ENCODE results near the gene NEIL1.

The NEIL1 gene

DNA sequence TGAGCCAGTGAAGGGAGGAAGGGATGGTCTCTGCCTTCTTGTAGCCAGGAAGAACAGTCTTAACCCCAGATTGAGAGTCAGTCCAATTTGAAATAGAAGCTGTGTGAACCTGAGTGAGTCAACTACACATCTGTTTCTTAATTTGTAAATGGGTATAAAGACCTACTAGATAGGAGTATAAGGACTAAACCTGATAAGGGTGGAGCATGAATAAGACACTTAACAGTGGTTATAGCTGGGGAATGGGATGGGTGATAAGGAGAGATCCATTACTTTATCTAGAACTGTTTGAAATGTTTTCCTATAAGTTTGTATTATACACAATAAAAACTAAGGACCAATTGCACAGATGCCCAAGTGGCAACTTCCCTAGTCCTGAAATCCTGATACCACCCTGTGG lies 20.2 kb downstream of the NEIL1 start:
- TF ChIP-seq, protein P1, sequence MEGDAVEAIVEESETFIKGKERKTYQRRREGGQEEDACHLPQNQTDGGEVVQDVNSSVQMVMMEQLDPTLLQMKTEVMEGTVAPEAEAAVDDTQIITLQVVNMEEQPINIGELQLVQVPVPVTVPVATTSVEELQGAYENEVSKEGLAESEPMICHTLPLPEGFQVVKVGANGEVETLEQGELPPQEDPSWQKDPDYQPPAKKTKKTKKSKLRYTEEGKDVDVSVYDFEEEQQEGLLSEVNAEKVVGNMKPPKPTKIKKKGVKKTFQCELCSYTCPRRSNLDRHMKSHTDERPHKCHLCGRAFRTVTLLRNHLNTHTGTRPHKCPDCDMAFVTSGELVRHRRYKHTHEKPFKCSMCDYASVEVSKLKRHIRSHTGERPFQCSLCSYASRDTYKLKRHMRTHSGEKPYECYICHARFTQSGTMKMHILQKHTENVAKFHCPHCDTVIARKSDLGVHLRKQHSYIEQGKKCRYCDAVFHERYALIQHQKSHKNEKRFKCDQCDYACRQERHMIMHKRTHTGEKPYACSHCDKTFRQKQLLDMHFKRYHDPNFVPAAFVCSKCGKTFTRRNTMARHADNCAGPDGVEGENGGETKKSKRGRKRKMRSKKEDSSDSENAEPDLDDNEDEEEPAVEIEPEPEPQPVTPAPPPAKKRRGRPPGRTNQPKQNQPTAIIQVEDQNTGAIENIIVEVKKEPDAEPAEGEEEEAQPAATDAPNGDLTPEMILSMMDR (conservative IDR thresholded peaks at IDR 0.05; ENCODE audit: low read length), result no peak
- DNase-seq (ENCODE audit: low read depth), result no peak
- no peak overlapping the region; the same call in 1 of the 2 replicates for H3K4me3 ChIP-seq (ENCODE audit: low read length)

DNA sequence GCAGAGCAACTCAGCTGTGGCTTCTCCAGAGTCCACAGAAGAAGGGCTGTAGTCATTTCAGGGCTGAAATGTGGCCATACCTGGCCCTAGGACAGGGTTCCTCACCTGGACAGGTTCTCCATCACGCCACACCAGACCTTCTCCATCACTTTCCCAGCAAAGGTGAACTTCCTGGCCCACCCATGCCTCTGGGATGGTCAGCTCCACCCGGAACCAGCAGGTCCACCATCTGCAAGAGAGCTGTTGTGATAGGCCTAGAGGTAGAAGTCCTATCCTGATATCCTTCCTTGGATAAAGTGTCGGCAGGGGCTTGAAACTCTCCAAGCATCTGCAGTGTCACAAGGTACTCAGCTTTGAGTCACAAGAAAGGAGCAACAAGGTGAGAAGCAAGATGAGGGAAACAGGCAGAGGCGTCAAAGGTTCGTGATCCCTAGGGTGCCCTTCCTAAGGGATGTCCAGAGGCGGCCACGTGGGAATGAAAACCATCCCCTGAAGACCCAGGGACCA lies 20.6 kb downstream of the NEIL1 start:
- no peak for DNase-seq (ENCODE audit: low read depth)
- TF ChIP-seq, protein P1 (conservative IDR thresholded peaks at IDR 0.05; ENCODE audit: low read length), result no peak
- H3K4me3 ChIP-seq (ENCODE audit: low read length), result peak overlapping the region; percentile 85

DNA sequence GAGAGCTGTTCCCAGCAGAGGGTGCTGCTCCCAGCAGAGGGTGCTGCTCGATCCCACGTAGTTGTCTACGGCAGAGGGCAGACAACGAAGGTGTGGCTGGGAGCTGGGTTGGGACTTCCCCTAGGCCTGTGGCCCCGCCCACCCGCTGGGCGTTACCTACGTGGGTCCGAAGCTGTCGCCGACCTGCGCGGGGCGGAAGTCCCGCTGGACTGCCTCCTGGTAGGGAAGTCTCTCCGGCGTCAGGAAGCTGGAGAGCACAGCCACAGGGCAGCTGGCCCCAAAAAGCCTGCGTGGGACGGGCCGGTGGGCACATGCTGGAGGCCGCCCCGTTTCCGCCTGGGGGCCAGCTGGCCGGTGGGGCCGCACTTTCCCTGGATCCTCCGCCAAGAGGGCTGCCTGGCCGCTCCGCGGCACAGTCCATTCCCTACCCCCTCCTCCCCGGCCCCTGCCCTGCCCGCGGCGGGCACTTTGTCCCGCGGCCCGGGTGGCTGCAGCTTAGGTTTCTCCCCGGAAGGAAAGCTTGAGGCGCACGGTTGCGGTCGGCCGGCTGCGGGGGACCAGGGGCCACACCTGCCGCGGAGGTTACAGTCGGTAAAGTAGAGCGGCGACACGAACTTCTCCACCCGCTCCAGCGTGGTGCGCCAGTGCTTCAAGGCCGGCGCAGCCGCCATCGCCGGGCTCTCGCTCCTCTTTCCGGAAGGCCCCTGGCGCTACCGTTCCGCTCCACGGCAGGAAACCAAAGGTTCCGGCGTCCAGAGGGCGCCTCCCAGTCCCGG lies 21.3 kb downstream of the NEIL1 start, which contains the start of gene MAN2C1:
Gene MAN2C1 (minus strand): TSS at position 695 of the 776 bp plus-strand sequence. CDS start 24 bp downstream, at position 671.
- TF ChIP-seq, protein P1 (conservative IDR thresholded peaks at IDR 0.05; ENCODE audit: low read length), result peak; percentile 72
- DNase-seq (ENCODE audit: low read depth), result peak; percentile 93
- peak within 1 kb of the TSS; percentile 85 for H3K4me3 ChIP-seq (ENCODE audit: low read length)

DNA sequence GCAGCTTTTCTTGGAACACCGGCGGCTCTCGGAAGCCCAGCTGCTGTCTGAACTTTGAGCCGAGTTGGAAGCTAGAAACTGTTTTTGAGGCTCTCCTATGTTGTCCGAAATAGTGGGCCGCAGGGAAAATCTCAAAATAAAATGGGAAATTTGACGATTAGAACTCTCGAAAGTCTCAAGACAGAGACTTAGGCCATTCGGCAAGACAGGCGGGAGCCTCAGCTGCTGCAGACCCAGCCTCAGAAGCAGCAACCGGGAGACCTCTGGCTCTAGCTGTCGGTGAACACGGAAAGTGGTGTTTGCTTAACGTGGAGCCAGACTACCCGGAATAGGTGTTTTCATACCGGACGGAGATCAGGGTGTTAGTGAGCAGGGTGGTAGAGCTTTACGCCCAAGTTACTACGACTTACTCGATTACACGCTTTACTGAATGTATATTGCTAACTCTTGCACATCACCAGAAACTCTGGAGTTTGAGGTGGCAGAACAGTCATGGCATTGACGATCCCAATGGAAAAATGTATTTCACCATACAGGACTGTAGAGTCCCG lies 21.9 kb downstream of the NEIL1 start:
- peak overlapping the region; percentile 85 for H3K4me3 ChIP-seq (ENCODE audit: low read length)
- TF ChIP-seq, protein P1 (conservative IDR thresholded peaks at IDR 0.05; ENCODE audit: low read length), result no peak
- DNase-seq (ENCODE audit: low read depth), result peak; percentile 13

DNA sequence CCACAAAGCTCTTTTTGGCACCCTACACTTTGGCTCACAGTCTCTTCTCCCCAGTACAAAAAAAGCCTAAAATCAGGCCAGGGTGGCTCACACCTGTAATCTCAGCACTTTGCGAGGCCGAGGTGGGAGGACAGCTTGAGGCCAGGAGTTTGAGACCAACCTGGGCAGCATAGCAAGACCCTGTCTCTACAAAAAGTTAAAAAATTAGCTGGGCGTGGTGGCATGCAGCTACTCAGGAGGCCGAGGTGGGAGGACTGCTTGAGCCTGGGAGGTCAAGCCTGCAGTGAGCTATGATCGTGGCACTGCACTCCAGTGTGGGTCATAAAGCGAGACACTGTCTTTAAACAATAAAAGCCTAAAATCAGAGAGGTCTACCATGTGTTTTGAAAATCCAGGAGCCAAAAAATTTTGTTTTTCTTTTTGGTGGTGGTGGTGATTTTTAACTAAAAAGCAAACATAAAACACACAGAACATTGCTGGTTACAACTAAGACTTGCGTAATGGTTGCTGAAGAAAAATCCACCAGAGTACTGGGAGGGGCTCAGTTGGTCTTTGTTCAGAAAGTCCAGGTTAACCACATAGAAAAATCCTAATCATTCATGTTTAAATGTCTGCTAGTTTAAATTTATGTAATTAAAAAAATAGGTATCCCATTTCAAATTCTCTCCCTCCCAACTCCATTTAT lies 23.2 kb downstream of the NEIL1 start:
- TF ChIP-seq, protein P1 (conservative IDR thresholded peaks at IDR 0.05; ENCODE audit: low read length), result no peak
- H3K4me3 ChIP-seq (ENCODE audit: low read length), result no peak overlapping the region
- no peak for DNase-seq (ENCODE audit: low read depth)

DNA sequence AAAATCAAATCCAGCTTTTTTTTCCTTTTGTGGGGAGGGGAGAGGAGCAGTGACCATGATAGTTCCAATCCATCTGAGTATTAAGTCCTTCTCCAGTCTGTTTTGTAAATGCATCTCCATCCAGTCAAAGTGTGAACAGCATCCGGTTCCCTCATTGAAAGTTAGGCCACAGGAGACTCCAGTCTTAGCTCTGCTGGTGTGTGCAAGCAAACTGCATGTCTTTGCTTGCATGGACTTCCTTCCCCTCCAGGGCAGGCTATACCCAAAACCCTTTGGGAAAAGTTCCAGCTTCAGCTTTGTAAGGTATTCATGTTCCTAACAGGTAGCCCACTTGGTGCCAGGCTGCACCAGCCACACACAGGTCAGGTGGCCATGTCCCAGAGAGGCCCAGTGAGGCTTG lies 24.6 kb downstream of the NEIL1 start:
- no peak for DNase-seq (ENCODE audit: low read depth)
- H3K4me3 ChIP-seq (ENCODE audit: low read length), result no peak overlapping the region
- TF ChIP-seq, protein P1 (conservative IDR thresholded peaks at IDR 0.05; ENCODE audit: low read length), result no peak

All from AG10803 (cell line).